ENCODE measurements around the gene LDLRAD2.
A peak's percentile ranks its signal among the peaks of the same experiment; 100 is the strongest.
"Not testable (repeated sequence)": the region's sequence is repeated elsewhere in the genome, so short reads cannot be mapped to it uniquely, and the experiment has no call there.

LDLRAD2 gene, protein sequence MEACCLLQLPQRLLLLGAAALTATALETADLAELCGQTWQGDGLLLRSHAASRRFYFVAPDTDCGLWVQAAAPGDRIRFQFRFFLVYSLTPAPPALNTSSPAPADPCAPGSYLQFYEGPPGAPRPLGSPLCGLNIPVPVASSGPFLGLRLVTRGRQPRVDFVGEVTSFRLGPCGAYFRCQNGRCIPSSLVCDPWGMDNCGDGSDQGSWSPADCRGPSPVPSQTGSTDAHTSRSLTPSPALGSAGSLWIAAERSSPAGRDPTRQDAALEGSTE

DNA sequence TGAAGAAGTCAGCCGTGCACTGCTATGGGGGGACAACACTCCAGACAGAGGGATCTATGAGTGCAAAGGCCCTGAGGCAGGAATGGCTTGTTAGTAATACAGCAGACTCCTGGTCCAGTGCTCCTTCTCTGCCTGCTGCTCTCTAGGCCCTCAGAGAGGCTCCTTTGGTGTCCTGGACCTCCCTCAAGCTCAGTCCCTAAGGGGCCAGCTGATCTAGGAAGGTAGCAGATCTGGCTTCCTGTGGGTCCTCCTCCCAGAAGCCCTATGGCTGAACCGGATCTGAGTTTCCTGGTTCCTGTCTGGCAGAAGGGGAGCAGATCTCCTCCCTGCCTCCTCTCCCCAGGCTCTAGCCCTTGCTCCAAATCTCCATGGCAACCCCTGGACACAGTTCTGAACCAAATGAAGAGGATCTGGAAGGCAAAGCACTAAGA lies at the start of gene LDLRAD2:
Gene LDLRAD2, plus strand, starts transcription at position 391 of the 431 bp plus-strand sequence. CDS start 187 bp downstream, outside the sequence.
- no peak for DNase-seq (ENCODE audit: low read depth)

GRCh38 chr1:21763236-21763635 lies 48.8 kb upstream of the LDLRAD2 start:
- DNase-seq (ENCODE audit: low read depth) = no peak

- no peak for DNase-seq (ENCODE audit: low read depth)
Measured at GRCh38 chr1:21763694-21764419, 48.2 kb upstream of the LDLRAD2 start.

- peak; percentile 17 for DNase-seq (ENCODE audit: low read depth)
Measured at GRCh38 chr1:21764615-21765423, 47.2 kb upstream of the LDLRAD2 start.

DNA sequence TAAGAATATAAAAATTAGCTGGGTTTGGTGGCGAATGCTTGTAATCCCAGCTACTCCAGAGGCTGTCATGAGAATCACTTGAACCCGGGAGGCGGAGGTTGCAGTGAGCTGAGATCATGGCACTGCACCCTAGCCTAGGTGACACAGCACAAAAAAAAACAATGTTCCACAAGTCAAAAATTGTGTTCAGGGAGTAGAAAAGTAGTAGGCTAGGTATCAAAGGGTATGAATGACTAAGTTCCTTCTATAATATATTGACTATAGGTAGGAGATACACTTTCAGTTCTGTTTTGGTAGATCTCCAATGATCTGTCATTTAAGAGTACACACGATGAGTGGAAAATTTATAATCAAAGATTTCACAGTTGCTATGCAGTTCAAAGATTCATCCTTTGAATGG lies 45.9 kb upstream of the LDLRAD2 start:
- no peak for DNase-seq (ENCODE audit: low read depth)

GRCh38 chr1:21767106-21767505 lies 45.0 kb upstream of the LDLRAD2 start:
- not testable (repeated sequence) for DNase-seq (ENCODE audit: low read depth)

- no peak for DNase-seq (ENCODE audit: low read depth)
Measured at GRCh38 chr1:21770201-21770600, 41.9 kb upstream of the LDLRAD2 start.

- not testable (repeated sequence) for DNase-seq (ENCODE audit: low read depth)
Measured at GRCh38 chr1:21770602-21771001, 41.5 kb upstream of the LDLRAD2 start.

DNA sequence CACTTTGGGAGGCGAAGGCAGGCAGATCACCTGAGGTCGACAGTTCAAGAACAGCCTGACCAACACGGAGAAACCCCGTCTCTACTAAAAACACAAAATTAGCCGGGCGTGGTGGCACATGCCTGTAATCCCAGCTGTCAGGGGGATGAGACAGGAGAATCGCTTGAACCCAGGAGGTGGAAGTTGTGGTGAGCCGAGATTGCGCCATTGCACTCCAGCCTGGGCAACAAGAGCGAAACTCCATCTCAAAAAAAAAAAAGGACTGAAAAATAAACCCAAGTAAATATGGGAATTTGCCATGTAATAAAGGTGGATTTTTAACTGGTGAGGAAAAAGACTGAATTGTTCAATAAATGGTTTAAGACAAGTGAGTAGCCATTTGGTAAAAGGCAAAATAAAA lies 40.4 kb upstream of the LDLRAD2 start:
- not testable (repeated sequence) for DNase-seq (ENCODE audit: low read depth)

- no peak for DNase-seq (ENCODE audit: low read depth)
Measured at GRCh38 chr1:21773585-21773984, 38.5 kb upstream of the LDLRAD2 start.

GRCh38 chr1:21774835-21775549 lies 37.1 kb upstream of the LDLRAD2 start:
- DNase-seq (ENCODE audit: low read depth) = no peak

DNA sequence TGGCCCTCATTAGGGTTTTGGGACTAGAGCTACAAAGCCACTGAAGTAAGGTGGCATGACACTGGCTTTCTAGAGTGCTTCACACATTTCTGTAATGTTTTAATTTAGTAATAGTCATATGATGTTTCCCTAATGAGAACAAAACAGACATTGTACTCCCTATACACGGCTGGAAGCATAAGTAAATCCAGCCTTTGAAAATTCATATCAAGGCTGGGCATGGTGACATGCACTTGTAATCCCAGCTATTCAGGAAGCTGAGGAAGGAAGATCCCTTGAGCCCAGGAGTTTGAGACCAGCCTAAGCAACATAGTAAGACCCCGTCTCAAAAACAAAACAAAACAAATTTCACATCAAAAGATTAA lies 36.5 kb upstream of the LDLRAD2 start:
- no peak for DNase-seq (ENCODE audit: low read depth)

DNA sequence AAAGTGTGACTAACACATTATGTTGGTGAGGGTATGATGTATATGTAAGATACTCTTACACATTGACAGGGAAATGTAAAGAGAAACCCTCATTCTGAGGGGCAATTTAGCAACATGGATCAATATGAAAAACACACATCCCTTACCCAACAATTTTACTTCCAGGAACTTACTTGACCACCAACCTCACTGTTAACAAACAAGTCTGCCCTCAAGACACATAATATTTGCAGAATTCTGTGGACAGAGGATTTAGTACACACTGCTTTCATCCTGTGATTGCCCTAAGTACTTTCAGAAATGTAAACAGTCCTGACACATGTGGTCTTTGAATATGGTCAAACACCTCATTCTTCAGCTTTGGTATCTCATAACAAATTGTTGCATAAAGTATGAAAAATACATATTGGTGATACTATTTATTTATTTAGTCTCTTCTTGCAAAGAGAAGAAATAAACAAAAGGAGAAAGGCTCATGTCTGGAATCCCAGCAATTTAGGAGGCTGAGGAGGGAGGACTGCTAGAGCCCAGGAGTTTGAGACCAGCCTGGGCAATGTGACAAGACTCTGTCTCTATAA lies 36.0 kb upstream of the LDLRAD2 start:
- DNase-seq (ENCODE audit: low read depth) = no peak

GRCh38 chr1:21776925-21777324 lies 35.1 kb upstream of the LDLRAD2 start:
- not testable (repeated sequence) for DNase-seq (ENCODE audit: low read depth)

GRCh38 chr1:21778405-21778727 lies 33.7 kb upstream of the LDLRAD2 start:
- no peak for DNase-seq (ENCODE audit: low read depth)

DNA sequence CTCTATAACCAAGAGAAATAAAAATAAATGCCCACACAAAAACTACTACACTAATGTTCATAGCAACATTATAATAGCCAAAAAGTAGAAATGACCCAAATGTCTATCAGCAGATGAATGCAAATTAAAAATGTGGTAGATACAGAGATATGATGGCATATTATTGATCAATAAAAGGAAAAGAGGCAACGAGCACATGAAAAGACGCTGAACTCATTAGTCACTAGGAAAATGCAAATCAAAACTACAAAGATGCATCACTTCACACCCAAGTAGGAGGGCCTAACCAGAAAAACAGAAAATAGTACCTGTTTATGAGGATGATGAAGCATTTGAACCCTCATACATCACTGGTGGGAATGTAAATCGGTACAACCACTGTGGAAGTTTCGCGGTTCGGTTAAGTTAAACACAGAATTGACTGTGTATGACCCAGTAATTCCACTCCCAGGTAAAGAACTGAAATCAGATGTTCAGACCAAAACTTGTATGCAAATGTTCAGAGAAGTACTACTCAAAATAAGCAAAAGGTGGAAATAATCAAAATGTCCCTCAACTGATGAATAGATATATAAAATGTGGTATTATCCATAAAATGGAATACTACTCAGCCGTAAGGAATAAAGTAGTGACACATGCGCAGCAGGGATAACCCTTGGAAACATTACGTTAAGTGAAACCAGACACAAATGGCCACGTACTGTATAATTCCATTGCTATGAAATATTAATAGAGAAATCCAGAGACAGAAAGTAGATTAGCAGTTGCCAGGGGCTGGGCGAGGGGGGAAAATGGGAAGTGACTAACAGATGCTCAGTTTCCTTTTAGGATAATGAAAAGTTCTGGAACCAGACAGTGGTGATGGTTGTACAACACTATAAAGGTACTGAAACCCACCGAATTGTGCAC lies 32.2 kb upstream of the LDLRAD2 start:
- peak; percentile 23 for DNase-seq (ENCODE audit: low read depth)

- no peak for DNase-seq (ENCODE audit: low read depth)
Measured at GRCh38 chr1:21781815-21782348, 30.2 kb upstream of the LDLRAD2 start.

DNA sequence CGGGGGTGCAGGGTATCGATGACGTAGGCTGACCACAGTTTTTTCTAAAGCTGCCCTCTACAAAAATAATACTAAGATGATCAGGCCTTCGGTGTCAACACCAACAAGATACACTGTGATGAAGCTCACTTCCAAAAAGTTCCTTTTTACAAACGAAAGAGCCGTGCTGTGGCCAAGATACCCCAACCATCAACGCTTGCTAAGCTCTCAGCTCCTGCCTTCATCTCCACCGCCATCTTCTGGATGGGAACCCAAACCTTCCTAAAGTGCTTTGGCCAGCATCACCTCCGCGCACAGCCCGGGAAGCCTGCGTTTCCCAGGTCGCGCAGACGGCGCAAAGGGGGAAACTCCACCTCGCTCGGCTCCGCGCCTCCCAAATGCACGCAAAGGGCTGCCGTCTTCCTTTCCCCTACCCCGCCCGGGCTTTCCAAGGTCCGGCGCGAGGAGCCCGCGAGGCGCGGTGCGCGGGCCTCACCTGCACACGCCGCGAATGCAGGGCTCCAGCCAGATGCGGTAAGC lies 29.7 kb upstream of the LDLRAD2 start:
- peak; percentile 43 for DNase-seq (ENCODE audit: low read depth)

GRCh38 chr1:21782868-21783678 lies 29.0 kb upstream of the LDLRAD2 start, which contains the start of gene USP48:
Gene USP48 (minus strand): TSS chr1:21783149. CDS start chr1:21782957, 192 bp downstream.
- DNase-seq (ENCODE audit: low read depth) = peak; percentile 97
